CD4-positive, CD25-positive, alpha-beta regulatory T cell (primary cell): ENCODE results near the gene GPR39. TPM values are rescaled to one million over a fixed set of nuclear protein-coding genes. Genes with fewer than 3 reads are reported as not detected.

Experiments used
- ATAC-seq, 2 donors: fragments of 150-1000 bp; cut with Tn5 transposase; one replicate each; pipeline ENCODE4 v1.10.0; 2021; ENCODE audit warnings: low read depth in 2 of 2, moderate number of reproducible peaks in 2 of 2, moderate library complexity in 1 of 2
- DNase-seq, 3 donors: peaks; one replicate each; pipeline versions ENCODE4 v3.0.0 to v3.0.0-alpha.2; 2012 to 2022; ENCODE audit warnings: mixed read lengths in 1 of 3
- H3K27ac ChIP-seq: one replicate; pipeline ENCODE4 v1.7.0; 2013; ENCODE audit warnings: mild to moderate bottlenecking, low read length; ENCODE audit not compliant: insufficient read depth, poor library complexity, severe bottlenecking
- H3K27me3 ChIP-seq: one replicate; pipeline ENCODE4 v1.7.0; 2013; ENCODE audit warnings: low read length; ENCODE audit not compliant: control insufficient read depth, insufficient read depth
- H3K36me3 ChIP-seq: one replicate; pipeline ENCODE4 v1.7.0; 2013; ENCODE audit warnings: mild to moderate bottlenecking, low read length, moderate library complexity; ENCODE audit not compliant: control insufficient read depth, insufficient read depth
- H3K4me1 ChIP-seq: 2 replicates; pipeline ENCODE4 v1.7.0; 2013; ENCODE audit warnings: mild to moderate bottlenecking, low read length; ENCODE audit not compliant: insufficient read depth, control insufficient read depth, poor library complexity, severe bottlenecking
- H3K4me3 ChIP-seq: one replicate; pipeline ENCODE4 v1.7.0; 2013; ENCODE audit warnings: low read depth, mild to moderate bottlenecking, low read length, moderate library complexity
- H3K9me3 ChIP-seq, 2 experiments: 1 replicate in 1 of 2; 2 replicates in 1 of 2; pipeline ENCODE4 v1.7.0; 2013; ENCODE audit warnings: low read length in 2 of 2, mild to moderate bottlenecking in 1 of 2, moderate library complexity in 1 of 2; ENCODE audit not compliant: control insufficient read depth in 2 of 2
- H3K27ac Mint-ChIP-seq, 3 donors: one replicate each; pipeline ENCODE4 v1.8.0; 2020 to 2022; ENCODE audit warnings: mild to moderate bottlenecking in 3 of 3, mixed read lengths in 3 of 3, moderate library complexity in 2 of 3
- H3K27me3 Mint-ChIP-seq: one replicate; pipeline ENCODE4 v1.8.0; 2022; ENCODE audit warnings: mild to moderate bottlenecking, mixed read lengths
- H3K36me3 Mint-ChIP-seq: one replicate; pipeline ENCODE4 v1.8.0; 2020; ENCODE audit warnings: mixed read lengths
- H3K4me1 Mint-ChIP-seq, 4 donors: one replicate each; pipeline ENCODE4 v1.8.0; 2020 to 2022; ENCODE audit warnings: mixed read lengths in 4 of 4, mild to moderate bottlenecking in 1 of 4
- H3K4me3 Mint-ChIP-seq, 4 donors: one replicate each; pipeline ENCODE4 v1.8.0; 2020 to 2022; ENCODE audit warnings: mild to moderate bottlenecking in 4 of 4, mixed read lengths in 4 of 4, moderate library complexity in 3 of 4
- H3K9me3 Mint-ChIP-seq, 7 donors: one replicate each; pipeline ENCODE4 v1.8.0; 2020 to 2022; ENCODE audit warnings: mixed read lengths in 7 of 7, mild to moderate bottlenecking in 3 of 7, moderate library complexity in 2 of 7
- polyA plus RNA-seq, 4 donors: library from polyadenylated mRNA; unstranded; fragments of 300-500 nt; fragmentation: Illumina TruSeq; gene quantifications; one replicate each; pipeline ENCODE4 v1.2.3, GENCODE V29; 2021
- total RNA-seq: library from RNA; stranded (reverse); gene quantifications from one replicate; pipeline ENCODE4 v1.2.3, GENCODE V29; 2022

GPR39 gene
- total and polyA plus RNA-seq, 5 donors from 2014 or later, result not detected

GRCh38 chr2:132621131-132621875, 204.7 kb downstream of the GPR39 start:
- Mint-ChIP-seq H3K27ac (no peak overlapping the region), H3K9me3 (peaks cover 0 to 5% (median 2%) of the 10 kb centered on the region in 7 donors), H3K4me1 (no peaks in the 10 kb centered on the region), H3K4me3 (no peak overlapping the region), H3K36me3 (no peaks in the 10 kb centered on the region), H3K27me3 (no peaks in the 10 kb centered on the region)
- ATAC-seq (no peak), DNase-seq (no peak)
- no peak overlapping the region for H3K4me3 ChIP-seq
- no peaks in the 10 kb centered on the region for H3K27me3 ChIP-seq
- H3K36me3 ChIP-seq, result no peaks in the 10 kb centered on the region
- no peak overlapping the region for H3K27ac ChIP-seq
- H3K4me1 ChIP-seq, result no peaks in the 10 kb centered on the region
- H3K9me3 ChIP-seq, result no peaks in the 10 kb centered on the region

GRCh38 chr2:132623096-132623839, 206.7 kb downstream of the GPR39 start:
- Histone ChIP-seq H3K9me3 (no peaks in the 10 kb centered on the region), H3K4me3 (no peak overlapping the region), H3K27me3 (no peaks in the 10 kb centered on the region), H3K36me3 (no peaks in the 10 kb centered on the region), H3K4me1 (no peaks in the 10 kb centered on the region), H3K27ac (no peak overlapping the region)
- Mint-ChIP-seq H3K27me3 (no peaks in the 10 kb centered on the region), H3K4me3 (no peak overlapping the region), H3K36me3 (no peaks in the 10 kb centered on the region), H3K27ac (no peak overlapping the region), H3K4me1 (no peaks in the 10 kb centered on the region), H3K9me3 (peaks cover 0 to 5% (median 2%) of the 10 kb centered on the region in 7 donors)
- DNase-seq (no peak), ATAC-seq (no peak)

GRCh38 chr2:132627536-132627935, 210.9 kb downstream of the GPR39 start:
- DNase-seq (no peak), ATAC-seq (no peak)
- H3K4me3 Mint-ChIP-seq, result no peak overlapping the region
- Histone ChIP-seq H3K27ac (no peak overlapping the region), H3K36me3 (no peaks in the 10 kb centered on the region), H3K4me3 (no peak overlapping the region), H3K4me1 (no peaks in the 10 kb centered on the region), H3K9me3 (no peaks in the 10 kb centered on the region), H3K27me3 (no peaks in the 10 kb centered on the region)
- no peaks in the 10 kb centered on the region for H3K4me1 Mint-ChIP-seq
- H3K36me3 Mint-ChIP-seq, result no peaks in the 10 kb centered on the region
- no peaks in the 10 kb centered on the region for H3K27me3 Mint-ChIP-seq
- H3K27ac Mint-ChIP-seq, result no peak overlapping the region
- H3K9me3 Mint-ChIP-seq, result peaks cover 0 to 4% (median 2%) of the 10 kb centered on the region in 7 donors

GRCh38 chr2:132632000-132632649, 215.5 kb downstream of the GPR39 start:
- no peaks in the 10 kb centered on the region for H3K27me3 Mint-ChIP-seq
- Histone ChIP-seq H3K27ac (no peak overlapping the region), H3K27me3 (no peaks in the 10 kb centered on the region), H3K36me3 (no peaks in the 10 kb centered on the region), H3K4me3 (no peak overlapping the region), H3K4me1 (no peaks in the 10 kb centered on the region), H3K9me3 (no peaks in the 10 kb centered on the region)
- peaks cover 0 to 6% (median 4%) of the 10 kb centered on the region in 7 donors for H3K9me3 Mint-ChIP-seq
- H3K4me3 Mint-ChIP-seq, result no peak overlapping the region
- no peak for ATAC-seq
- no peaks in the 10 kb centered on the region for H3K36me3 Mint-ChIP-seq
- no peak for DNase-seq
- H3K4me1 Mint-ChIP-seq, result no peaks in the 10 kb centered on the region
- no peak overlapping the region for H3K27ac Mint-ChIP-seq

DNA sequence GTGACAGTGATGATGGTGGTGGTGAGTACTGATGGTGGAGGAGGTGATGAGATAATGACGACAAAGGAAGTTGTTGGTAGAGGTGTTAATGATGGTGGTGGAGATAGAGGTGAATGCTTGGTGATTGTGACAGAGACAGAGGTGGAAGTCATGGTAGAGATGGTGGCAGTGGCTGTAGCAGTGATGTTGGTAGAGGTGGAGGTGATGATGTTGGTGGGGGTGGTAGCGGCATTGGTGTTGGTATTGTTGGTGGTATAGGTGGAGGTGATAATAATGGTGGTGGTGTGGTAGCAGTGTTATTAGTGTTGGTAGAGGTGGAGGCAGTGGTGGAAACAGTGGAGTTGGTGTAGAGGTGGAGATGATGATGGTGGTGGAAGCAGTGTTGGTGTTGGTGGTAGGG, 217.0 kb downstream of the GPR39 start:
- no peak for DNase-seq
- Histone ChIP-seq H3K9me3 (no peaks in the 10 kb centered on the region), H3K4me3 (no peak overlapping the region), H3K4me1 (no peaks in the 10 kb centered on the region), H3K36me3 (no peaks in the 10 kb centered on the region), H3K27ac (no peak overlapping the region), H3K27me3 (no peaks in the 10 kb centered on the region)
- Mint-ChIP-seq H3K27ac (no peak overlapping the region), H3K27me3 (no peaks in the 10 kb centered on the region), H3K4me1 (no peaks in the 10 kb centered on the region), H3K4me3 (no peak overlapping the region), H3K36me3 (no peaks in the 10 kb centered on the region), H3K9me3 (peaks cover 0 to 6% (median 4%) of the 10 kb centered on the region in 7 donors)
- no peak for ATAC-seq

DNA sequence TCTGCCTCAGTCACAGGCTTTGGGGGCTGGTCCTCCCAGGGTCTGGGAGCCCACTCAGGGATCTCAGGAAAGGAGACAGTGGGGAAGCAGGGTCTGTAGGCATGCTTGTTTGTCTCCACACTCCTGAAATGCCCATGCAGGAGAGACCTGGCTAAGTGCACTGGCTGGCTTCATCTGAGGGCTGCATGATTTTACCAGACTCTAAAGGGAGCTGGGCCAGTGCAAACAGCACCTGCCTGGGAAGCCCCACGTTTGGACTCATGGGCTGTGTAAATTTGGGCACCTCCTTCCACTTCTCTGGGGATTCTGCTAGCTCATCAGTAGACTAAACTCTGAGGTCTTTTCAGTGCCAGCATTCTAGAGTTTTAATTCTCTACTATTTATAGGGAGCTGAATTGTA, 219.7 kb downstream of the GPR39 start:
- Histone ChIP-seq H3K4me3 (no peak overlapping the region), H3K4me1 (no peaks in the 10 kb centered on the region), H3K36me3 (no peaks in the 10 kb centered on the region), H3K27me3 (no peaks in the 10 kb centered on the region), H3K27ac (no peak overlapping the region), H3K9me3 (no peaks in the 10 kb centered on the region)
- H3K9me3 Mint-ChIP-seq, result peaks cover 0 to 5% (median 4%) of the 10 kb centered on the region in 7 donors
- no peak for DNase-seq
- no peak for ATAC-seq
- H3K4me3 Mint-ChIP-seq, result no peak overlapping the region
- H3K27me3 Mint-ChIP-seq, result no peaks in the 10 kb centered on the region
- H3K27ac Mint-ChIP-seq, result no peak overlapping the region
- H3K36me3 Mint-ChIP-seq, result no peaks in the 10 kb centered on the region
- H3K4me1 Mint-ChIP-seq, result no peaks in the 10 kb centered on the region

GRCh38 chr2:132638313-132639040, 221.9 kb downstream of the GPR39 start:
- no peaks in the 10 kb centered on the region for H3K36me3 ChIP-seq
- no peak overlapping the region for H3K4me3 ChIP-seq
- no peaks in the 10 kb centered on the region for H3K4me1 ChIP-seq
- no peaks in the 10 kb centered on the region for H3K4me1 Mint-ChIP-seq
- H3K27me3 Mint-ChIP-seq, result no peaks in the 10 kb centered on the region
- no peak overlapping the region for H3K4me3 Mint-ChIP-seq
- no peaks in the 10 kb centered on the region for H3K9me3 ChIP-seq
- ATAC-seq, result no peak
- H3K36me3 Mint-ChIP-seq, result no peaks in the 10 kb centered on the region
- no peak for DNase-seq
- H3K9me3 Mint-ChIP-seq, result peaks cover 0 to 5% (median under 1%) of the 10 kb centered on the region in 7 donors
- H3K27ac Mint-ChIP-seq, result peak overlapping the region in 1 of 3 donors; percentile 64
- H3K27ac ChIP-seq, result no peak overlapping the region
- no peaks in the 10 kb centered on the region for H3K27me3 ChIP-seq
